Parathyroid adenoma (tissue), 2 donors: ENCODE data around the gene ABCD1.
"Not testable (repeated sequence)": the region's sequence is repeated elsewhere in the genome, so short reads cannot be mapped to it uniquely, and the experiment has no call there.

Source experiments
- H2AFZ ChIP-seq: fragments of 300-600 bp; sonication (generic); one replicate; pipeline ENCODE4 v1.7.0; 2017; ENCODE audit warnings: antibody characterized with exemption, mild to moderate bottlenecking
- H3K27ac ChIP-seq: fragments of 300-600 bp; sonication (generic); one replicate; pipeline ENCODE4 v1.7.0; 2017
- H3K27me3 ChIP-seq: fragments of 300-600 bp; sonication (generic); one replicate; pipeline ENCODE4 v1.7.0; 2017; ENCODE audit warnings: low read length; ENCODE audit not compliant: control insufficient read depth, insufficient read depth
- H3K36me3 ChIP-seq: fragments of 300-600 bp; sonication (generic); one replicate; pipeline ENCODE4 v1.7.0; 2017; ENCODE audit warnings: low read length; ENCODE audit not compliant: control insufficient read depth, insufficient read depth
- H3K4me1 ChIP-seq: fragments of 300-600 bp; sonication (generic); one replicate; pipeline ENCODE4 v1.7.0; 2017; ENCODE audit warnings: control low read depth
- H3K4me2 ChIP-seq: fragments of 300-600 bp; sonication (generic); one replicate; pipeline ENCODE4 v1.7.0; 2017; ENCODE audit warnings: low read length
- H3K4me3 ChIP-seq: fragments of 300-600 bp; sonication (generic); one replicate; pipeline ENCODE4 v1.7.0; 2017; ENCODE audit warnings: low read depth, low read length
- H3K79me2 ChIP-seq: fragments of 300-600 bp; sonication (generic); one replicate; pipeline ENCODE4 v1.7.0; 2017; ENCODE audit warnings: control low read depth
- H3K9ac ChIP-seq: fragments of 300-600 bp; sonication (generic); one replicate; pipeline ENCODE4 v1.7.0; 2017; ENCODE audit warnings: mild to moderate bottlenecking
- H3K9me3 ChIP-seq: fragments of 300-600 bp; sonication (generic); one replicate; pipeline ENCODE4 v1.7.0; 2017; ENCODE audit warnings: low read length; ENCODE audit not compliant: control insufficient read depth
- TF ChIP-seq, protein P1 (sequence below): fragments of 300-600 bp; sonication (generic); IDR thresholded peaks from one replicate; pipeline ENCODE4 v1.7.0; 2017; ENCODE audit warnings: antibody characterized with exemption, mild to moderate bottlenecking
- donor health status: primary hyperparathyroidism.

Gene ABCD1

GRCh38 chrX:153692003-153692402, 32.7 kb upstream of the ABCD1 start:
- H3K9ac ChIP-seq, result no peak overlapping the region
- no peak overlapping the region for H2AFZ ChIP-seq
- no peak overlapping the region for H3K27ac ChIP-seq
- no peaks in the 10 kb centered on the region for H3K9me3 ChIP-seq
- no peaks in the 10 kb centered on the region for H3K27me3 ChIP-seq
- H3K4me3 ChIP-seq, result no peak overlapping the region
- no peaks in the 10 kb centered on the region for H3K4me1 ChIP-seq
- H3K4me2 ChIP-seq, result no peak overlapping the region
- no peaks in the 10 kb centered on the region for H3K36me3 ChIP-seq
- TF ChIP-seq, protein P1, sequence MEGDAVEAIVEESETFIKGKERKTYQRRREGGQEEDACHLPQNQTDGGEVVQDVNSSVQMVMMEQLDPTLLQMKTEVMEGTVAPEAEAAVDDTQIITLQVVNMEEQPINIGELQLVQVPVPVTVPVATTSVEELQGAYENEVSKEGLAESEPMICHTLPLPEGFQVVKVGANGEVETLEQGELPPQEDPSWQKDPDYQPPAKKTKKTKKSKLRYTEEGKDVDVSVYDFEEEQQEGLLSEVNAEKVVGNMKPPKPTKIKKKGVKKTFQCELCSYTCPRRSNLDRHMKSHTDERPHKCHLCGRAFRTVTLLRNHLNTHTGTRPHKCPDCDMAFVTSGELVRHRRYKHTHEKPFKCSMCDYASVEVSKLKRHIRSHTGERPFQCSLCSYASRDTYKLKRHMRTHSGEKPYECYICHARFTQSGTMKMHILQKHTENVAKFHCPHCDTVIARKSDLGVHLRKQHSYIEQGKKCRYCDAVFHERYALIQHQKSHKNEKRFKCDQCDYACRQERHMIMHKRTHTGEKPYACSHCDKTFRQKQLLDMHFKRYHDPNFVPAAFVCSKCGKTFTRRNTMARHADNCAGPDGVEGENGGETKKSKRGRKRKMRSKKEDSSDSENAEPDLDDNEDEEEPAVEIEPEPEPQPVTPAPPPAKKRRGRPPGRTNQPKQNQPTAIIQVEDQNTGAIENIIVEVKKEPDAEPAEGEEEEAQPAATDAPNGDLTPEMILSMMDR, result no peak
- no peaks in the 10 kb centered on the region for H3K79me2 ChIP-seq

DNA sequence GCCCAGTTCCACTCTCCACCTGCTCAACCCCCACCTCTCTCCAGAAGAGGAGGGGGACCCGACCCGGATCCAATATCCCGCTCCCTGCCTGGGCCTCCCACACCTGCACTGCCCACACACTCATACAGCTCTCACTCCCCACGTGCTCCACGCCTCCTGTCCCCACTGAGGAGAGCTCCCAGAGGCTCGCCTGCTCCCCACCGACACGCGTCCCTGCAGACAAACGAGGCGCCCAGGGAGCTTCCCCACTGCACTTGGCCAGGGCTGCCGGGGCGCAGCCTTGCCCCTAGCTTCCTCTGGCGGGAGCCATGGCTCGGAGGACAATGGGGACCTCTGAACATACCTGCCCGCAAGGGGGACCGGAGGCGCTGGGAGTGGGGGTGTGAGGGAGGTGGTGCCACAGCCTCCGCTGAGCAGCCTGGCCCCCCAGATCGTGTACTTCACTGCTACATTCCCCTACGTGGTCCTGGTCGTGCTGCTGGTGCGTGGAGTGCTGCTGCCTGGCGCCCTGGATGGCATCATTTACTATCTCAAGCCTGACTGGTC, 32.0 kb upstream of the ABCD1 start:
- Histone ChIP-seq H3K36me3 (no peaks in the 10 kb centered on the region), H3K27ac (no peak overlapping the region), H3K9me3 (no peaks in the 10 kb centered on the region), H3K27me3 (no peaks in the 10 kb centered on the region), H3K9ac (no peak overlapping the region), H2AFZ (no peak overlapping the region), H3K4me1 (no peaks in the 10 kb centered on the region), H3K4me2 (no peak overlapping the region), H3K4me3 (no peak overlapping the region), H3K79me2 (no peaks in the 10 kb centered on the region)
- TF ChIP-seq, protein P1, result no peak

GRCh38 chrX:153693216-153694086, 31.2 kb upstream of the ABCD1 start:
- Histone ChIP-seq H3K4me1 (no peaks in the 10 kb centered on the region), H3K9ac (no peak overlapping the region), H2AFZ (no peak overlapping the region), H3K4me2 (no peak overlapping the region), H3K27ac (no peak overlapping the region), H3K27me3 (no peaks in the 10 kb centered on the region), H3K79me2 (no peaks in the 10 kb centered on the region), H3K4me3 (no peak overlapping the region), H3K9me3 (no peaks in the 10 kb centered on the region), H3K36me3 (no peaks in the 10 kb centered on the region)
- TF ChIP-seq, protein P1, result no peak

DNA sequence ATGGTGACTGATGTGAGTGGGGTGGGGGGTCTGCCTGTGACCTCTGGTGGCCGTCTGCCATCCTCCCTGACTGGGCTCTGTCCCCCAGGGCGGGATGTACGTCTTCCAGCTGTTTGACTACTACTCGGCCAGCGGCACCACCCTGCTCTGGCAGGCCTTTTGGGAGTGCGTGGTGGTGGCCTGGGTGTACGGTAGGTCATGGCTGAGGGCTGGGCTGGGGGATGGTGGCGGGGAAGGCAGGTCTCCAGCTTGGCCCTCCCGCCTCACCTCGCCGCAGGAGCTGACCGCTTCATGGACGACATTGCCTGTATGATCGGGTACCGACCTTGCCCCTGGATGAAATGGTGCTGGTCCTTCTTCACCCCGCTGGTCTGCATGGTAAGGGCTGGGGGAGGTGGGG, 30.4 kb upstream of the ABCD1 start:
- not testable (repeated sequence) for H3K27ac ChIP-seq, H2AFZ ChIP-seq, H3K27me3 ChIP-seq, H3K9ac ChIP-seq, H3K4me2 ChIP-seq, H3K36me3 ChIP-seq, H3K79me2 ChIP-seq, H3K4me1 ChIP-seq, H3K9me3 ChIP-seq, H3K4me3 ChIP-seq

- Histone ChIP-seq H3K9me3 (no peaks in the 10 kb centered on the region), H3K27ac (no peak overlapping the region), H3K4me1 (no peaks in the 10 kb centered on the region), H3K36me3 (no peaks in the 10 kb centered on the region), H2AFZ (no peak overlapping the region), H3K79me2 (no peaks in the 10 kb centered on the region), H3K27me3 (no peaks in the 10 kb centered on the region), H3K4me3 (no peak overlapping the region), H3K4me2 (no peak overlapping the region), H3K9ac (no peak overlapping the region)
- TF ChIP-seq, protein P1, result no peak
Observed at GRCh38 chrX:153694687-153695270, 29.9 kb upstream of the ABCD1 start.
